HFFc6 (cell line): ENCODE data around the gene RASA3. TPM values are rescaled to one million over a fixed set of nuclear protein-coding genes. Genes with fewer than 3 reads are reported as not detected.

Source experiments
- DNase-seq: peaks from one replicate; pipeline ENCODE4 v3.0.0-alpha.2; 2018
- H3K27ac Mint-ChIP-seq: 2 replicates; pipeline ENCODE4 v1.8.0; 2020; ENCODE audit warnings: mild to moderate bottlenecking, mixed read lengths
- H3K27me3 Mint-ChIP-seq: 2 replicates; pipeline ENCODE4 v1.8.0; 2021; ENCODE audit warnings: mild to moderate bottlenecking, moderate library complexity, mixed read lengths; ENCODE audit not compliant: insufficient read depth
- H3K36me3 Mint-ChIP-seq: 2 replicates; pipeline ENCODE4 v1.8.0; 2021; ENCODE audit warnings: low read depth, mixed read lengths
- H3K4me1 Mint-ChIP-seq: 2 replicates; pipeline ENCODE4 v1.8.0; 2020; ENCODE audit warnings: low read depth, mixed read lengths
- H3K4me3 Mint-ChIP-seq: 2 replicates; pipeline ENCODE4 v1.8.0; 2020; ENCODE audit warnings: mild to moderate bottlenecking, moderate library complexity, mixed read lengths
- H3K9me3 Mint-ChIP-seq: 2 replicates; pipeline ENCODE4 v1.8.0; 2020; ENCODE audit warnings: mild to moderate bottlenecking, mixed read lengths
- CTCF ChIP-seq: fragments of 200-600 bp; sonication (generic); IDR thresholded peaks from 2 replicates; pipeline ENCODE4 v1.5.0; 2021; ENCODE audit warnings: antibody characterized with exemption, mild to moderate bottlenecking
- total RNA-seq, 6 experiments: library from RNA; stranded (reverse); fragmentation: NEBNext Ultra II Directional; extraction: Animal tissue kit (Norgen Biotek cat#: 25700); gene quantifications; 2 replicates in 1 of 6; 3 replicates in 5 of 6; pipeline ENCODE4 v1.2.3, GENCODE V29; 2021

Gene RASA3
- total RNA-seq, 6 experiments from 2014 or later: 31.6 to 37.6 (median 33.1) TPM

- DNase-seq: no peak
- Mint-ChIP-seq H3K27me3 (peaks cover 6% of the 10 kb centered on the region), H3K36me3 (peaks cover 21% of the 10 kb centered on the region), H3K4me1 (peaks cover 33% of the 10 kb centered on the region), H3K4me3 (no peak overlapping the region), H3K27ac (no peak overlapping the region; the same call in 1 of the 2 replicates), H3K9me3 (no peaks in the 10 kb centered on the region)
- TF ChIP-seq CTCF: no peak
Observed at GRCh38 chr13:114049626-114050101, 82.8 kb downstream of the RASA3 start.

- DNase-seq: no peak
- Mint-ChIP-seq H3K27ac (no peak overlapping the region), H3K4me3 (no peak overlapping the region), H3K9me3 (no peaks in the 10 kb centered on the region), H3K36me3 (peaks cover 23% of the 10 kb centered on the region), H3K4me1 (peaks cover 32% of the 10 kb centered on the region), H3K27me3 (peaks cover 7% of the 10 kb centered on the region)
- no peak for TF ChIP-seq CTCF
Observed at GRCh38 chr13:114049026-114049425, 83.4 kb downstream of the RASA3 start.

- peaks cover 7% of the 10 kb centered on the region for H3K27me3 Mint-ChIP-seq
- peaks cover 27% of the 10 kb centered on the region for H3K4me1 Mint-ChIP-seq
- H3K9me3 Mint-ChIP-seq: no peaks in the 10 kb centered on the region
- H3K4me3 Mint-ChIP-seq: no peak overlapping the region
- H3K27ac Mint-ChIP-seq: no peak overlapping the region
- no peak for TF ChIP-seq CTCF
- H3K36me3 Mint-ChIP-seq: peaks cover 23% of the 10 kb centered on the region
- DNase-seq: no peak
Observed at GRCh38 chr13:114048443-114048842, 84.0 kb downstream of the RASA3 start.

- H3K4me1 Mint-ChIP-seq: peaks cover 26% of the 10 kb centered on the region
- peaks cover 7% of the 10 kb centered on the region for H3K27me3 Mint-ChIP-seq
- peaks cover 27% of the 10 kb centered on the region for H3K36me3 Mint-ChIP-seq
- DNase-seq: no peak
- no peak overlapping the region for H3K27ac Mint-ChIP-seq
- TF ChIP-seq CTCF: no peak
- no peaks in the 10 kb centered on the region for H3K9me3 Mint-ChIP-seq
- no peak overlapping the region for H3K4me3 Mint-ChIP-seq
Observed at GRCh38 chr13:114047358-114047881, 85.0 kb downstream of the RASA3 start.

- TF ChIP-seq CTCF: no peak
- no peaks in the 10 kb centered on the region for H3K9me3 Mint-ChIP-seq
- peaks cover 36% of the 10 kb centered on the region for H3K36me3 Mint-ChIP-seq
- peaks cover 26% of the 10 kb centered on the region for H3K4me1 Mint-ChIP-seq
- H3K4me3 Mint-ChIP-seq: no peak overlapping the region
- H3K27me3 Mint-ChIP-seq: peaks cover 7% of the 10 kb centered on the region
- H3K27ac Mint-ChIP-seq: no peak overlapping the region
- DNase-seq: no peak
Observed at GRCh38 chr13:114046431-114046975, 85.9 kb downstream of the RASA3 start.
